ENCODE results near the gene TAF3. TPM values are rescaled to one million over a fixed set of nuclear protein-coding genes. Genes with fewer than 3 reads are reported as not detected.

The TAF3 gene
- total RNA-seq, 1 experiment from 2014 or later = 14.5 TPM

DNA sequence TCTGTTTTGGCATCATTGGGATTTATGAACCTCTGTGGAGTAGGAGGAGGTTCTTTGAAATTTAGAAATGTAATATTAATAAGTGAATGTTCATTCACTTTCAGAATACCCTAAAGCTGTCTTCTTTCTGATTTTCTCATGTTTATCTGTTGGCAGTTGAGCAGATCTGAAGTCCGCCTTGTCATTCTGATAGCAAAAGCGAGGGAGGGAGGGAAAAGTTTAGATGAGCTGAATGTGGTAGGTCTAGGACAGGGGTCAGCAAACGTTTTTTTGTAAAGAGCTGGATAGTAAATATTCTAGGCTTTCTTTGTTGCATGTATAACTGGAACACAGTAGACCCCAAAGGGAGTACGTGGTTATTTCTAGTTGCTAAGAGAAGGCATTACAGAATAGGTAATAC is 141.8 kb downstream of the TAF3 start:
- H3K27ac Mint-ChIP-seq (ENCODE audit: unreplicated experiment) = no peak overlapping the region
- no TSS peak for BruUV-seq (replicated peaks)
- H3K36me3 Mint-ChIP-seq (ENCODE audit: insufficient read depth, unreplicated experiment) = peaks cover 3% of the 10 kb centered on the region
- CTCF ChIA-PET = interaction anchor here (0.6 kb wide), 1 partner anchor 799 kb away, joined by 5 read pairs; no protein-coding TSS in a partner anchor
- H3K27me3 Mint-ChIP-seq (ENCODE audit: unreplicated experiment) = no peaks in the 10 kb centered on the region
- DNase-seq = no peak
- H3K9me3 Mint-ChIP-seq (ENCODE audit: low read depth, unreplicated experiment) = no peaks in the 10 kb centered on the region
- no peak for TF ChIP-seq CTCF (IDR thresholded peaks at IDR 0.05; ENCODE audit: unreplicated experiment)
- H3K4me1 Mint-ChIP-seq (ENCODE audit: low read depth, unreplicated experiment) = no peaks in the 10 kb centered on the region
- intact Hi-C loops (cut with micrococcal nuclease; ENCODE audit: unreplicated experiment) = no loop called here
- no peak overlapping the region for H3K4me3 Mint-ChIP-seq (ENCODE audit: low read depth, unreplicated experiment)

- no peaks in the 10 kb centered on the region for H3K9me3 Mint-ChIP-seq (ENCODE audit: low read depth, unreplicated experiment)
- intact Hi-C loops (cut with micrococcal nuclease; ENCODE audit: unreplicated experiment) = no loop called here
- BruUV-seq (replicated peaks) = no TSS peak
- TF ChIP-seq CTCF (IDR thresholded peaks at IDR 0.05; ENCODE audit: unreplicated experiment) = no peak
- no peaks in the 10 kb centered on the region for H3K27me3 Mint-ChIP-seq (ENCODE audit: unreplicated experiment)
- CTCF ChIA-PET = no interaction called here
- H3K36me3 Mint-ChIP-seq (ENCODE audit: insufficient read depth, unreplicated experiment) = peaks cover 3% of the 10 kb centered on the region
- no peak overlapping the region for H3K27ac Mint-ChIP-seq (ENCODE audit: unreplicated experiment)
- no peak overlapping the region for H3K4me3 Mint-ChIP-seq (ENCODE audit: low read depth, unreplicated experiment)
- no peak for DNase-seq
- no peaks in the 10 kb centered on the region for H3K4me1 Mint-ChIP-seq (ENCODE audit: low read depth, unreplicated experiment)
Observed at GRCh38 chr10:7962592-7962991, 144.3 kb downstream of the TAF3 start.

- H3K4me1 Mint-ChIP-seq (ENCODE audit: low read depth, unreplicated experiment) = peaks cover 8% of the 10 kb centered on the region
- H3K36me3 Mint-ChIP-seq (ENCODE audit: insufficient read depth, unreplicated experiment) = peaks cover 3% of the 10 kb centered on the region
- intact Hi-C loops (cut with micrococcal nuclease; ENCODE audit: unreplicated experiment) = no loop called here
- CTCF ChIA-PET = no interaction called here
- no peaks in the 10 kb centered on the region for H3K27me3 Mint-ChIP-seq (ENCODE audit: unreplicated experiment)
- no peaks in the 10 kb centered on the region for H3K9me3 Mint-ChIP-seq (ENCODE audit: low read depth, unreplicated experiment)
- H3K4me3 Mint-ChIP-seq (ENCODE audit: low read depth, unreplicated experiment) = no peak overlapping the region
- no peak for DNase-seq
- H3K27ac Mint-ChIP-seq (ENCODE audit: unreplicated experiment) = no peak overlapping the region
- BruUV-seq (replicated peaks) = no TSS peak
- TF ChIP-seq CTCF (IDR thresholded peaks at IDR 0.05; ENCODE audit: unreplicated experiment) = no peak
Observed at GRCh38 chr10:7965457-7965856, 147.2 kb downstream of the TAF3 start.

GRCh38 chr10:7967035-7967434 is 148.7 kb downstream of the TAF3 start:
- no peak for DNase-seq
- no peak for TF ChIP-seq CTCF (IDR thresholded peaks at IDR 0.05; ENCODE audit: unreplicated experiment)
- Mint-ChIP-seq H3K4me1 (ENCODE audit: low read depth, unreplicated experiment) (peaks cover 8% of the 10 kb centered on the region), H3K27me3 (ENCODE audit: unreplicated experiment) (no peaks in the 10 kb centered on the region), H3K36me3 (ENCODE audit: insufficient read depth, unreplicated experiment) (peaks cover 3% of the 10 kb centered on the region), H3K27ac (ENCODE audit: unreplicated experiment) (no peak overlapping the region), H3K9me3 (ENCODE audit: low read depth, unreplicated experiment) (no peaks in the 10 kb centered on the region), H3K4me3 (ENCODE audit: low read depth, unreplicated experiment) (no peak overlapping the region)
- intact Hi-C loops (cut with micrococcal nuclease; ENCODE audit: unreplicated experiment) = no loop called here
- CTCF ChIA-PET = no interaction called here
- BruUV-seq (replicated peaks) = no TSS peak

Measured in Calu3 (cell line).